OCI-LY7 (cell line): ENCODE data around the gene OASL.

Source experiments
- EZH2phosphoT487 ChIP-seq: fragments of 200-600 bp; sonication (generic); IDR thresholded peaks from 2 replicates; pipeline ENCODE4 v1.6.1; 2018; ENCODE audit warnings: low read depth, borderline replicate concordance, mild to moderate bottlenecking, mixed run types, antibody characterized with exemption, low read length, moderate library complexity, mixed read lengths
- TF ChIP-seq, protein P1 (sequence below): fragments of 200-600 bp; sonication (generic); conservative IDR thresholded peaks from 2 replicates; pipeline ENCODE4 v1.5.1; 2014; ENCODE audit warnings: mild to moderate bottlenecking, antibody characterized with exemption, low read length, moderate library complexity, mixed read lengths

DNA sequence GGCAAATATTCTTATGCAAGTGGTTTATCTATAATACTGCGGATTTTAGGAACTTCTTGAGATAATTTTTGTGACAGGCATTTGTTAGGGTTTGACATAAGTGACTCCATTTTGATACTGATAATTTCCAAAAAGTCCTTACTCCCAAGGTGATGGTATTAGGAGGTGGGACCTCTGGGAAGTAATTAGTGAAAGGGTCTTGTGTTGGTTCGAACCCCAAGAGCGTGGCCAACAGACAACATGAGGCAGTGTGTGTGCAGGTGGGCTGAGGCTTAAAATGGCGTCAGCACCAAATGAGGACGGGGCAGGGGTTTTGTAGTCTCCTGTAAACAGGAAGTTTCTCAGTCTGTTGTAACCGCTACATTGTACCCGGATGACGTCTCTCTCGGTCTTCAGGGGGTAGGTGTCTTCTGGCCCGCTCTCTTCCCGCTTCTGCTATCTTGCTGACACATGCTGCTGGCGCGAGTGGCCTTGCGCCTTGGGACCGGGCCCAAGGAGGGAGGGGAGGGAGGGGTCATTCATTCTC lies 21.0 kb downstream of the OASL start:
- TF ChIP-seq, protein P1, sequence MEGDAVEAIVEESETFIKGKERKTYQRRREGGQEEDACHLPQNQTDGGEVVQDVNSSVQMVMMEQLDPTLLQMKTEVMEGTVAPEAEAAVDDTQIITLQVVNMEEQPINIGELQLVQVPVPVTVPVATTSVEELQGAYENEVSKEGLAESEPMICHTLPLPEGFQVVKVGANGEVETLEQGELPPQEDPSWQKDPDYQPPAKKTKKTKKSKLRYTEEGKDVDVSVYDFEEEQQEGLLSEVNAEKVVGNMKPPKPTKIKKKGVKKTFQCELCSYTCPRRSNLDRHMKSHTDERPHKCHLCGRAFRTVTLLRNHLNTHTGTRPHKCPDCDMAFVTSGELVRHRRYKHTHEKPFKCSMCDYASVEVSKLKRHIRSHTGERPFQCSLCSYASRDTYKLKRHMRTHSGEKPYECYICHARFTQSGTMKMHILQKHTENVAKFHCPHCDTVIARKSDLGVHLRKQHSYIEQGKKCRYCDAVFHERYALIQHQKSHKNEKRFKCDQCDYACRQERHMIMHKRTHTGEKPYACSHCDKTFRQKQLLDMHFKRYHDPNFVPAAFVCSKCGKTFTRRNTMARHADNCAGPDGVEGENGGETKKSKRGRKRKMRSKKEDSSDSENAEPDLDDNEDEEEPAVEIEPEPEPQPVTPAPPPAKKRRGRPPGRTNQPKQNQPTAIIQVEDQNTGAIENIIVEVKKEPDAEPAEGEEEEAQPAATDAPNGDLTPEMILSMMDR, result no peak
- TF ChIP-seq EZH2phosphoT487, result no peak
